Suprapubic skin (tissue), 3 donors: ENCODE data around the gene SLC17A5.

Experiments used
- CTCF ChIP-seq, 2 donors: fragments of 200-600 bp in 1 of 2; fragments of 450-650 bp in 1 of 2; sonication (generic) in 1 of 2; IDR thresholded peaks; one replicate each; pipeline ENCODE4 v1.5.1; 2016 to 2019; ENCODE audit warnings: antibody characterized with exemption in 2 of 2, mild to moderate bottlenecking in 1 of 2, moderate library complexity in 1 of 2
- POLR2A ChIP-seq, 2 donors: fragments of 450-650 bp; IDR thresholded peaks; one replicate each; pipeline ENCODE4 v1.6.1; 2017; ENCODE audit warnings: antibody characterized with exemption in 2 of 2, mild to moderate bottlenecking in 2 of 2, moderate library complexity in 2 of 2

- TF ChIP-seq CTCF (IDR thresholded peaks at IDR 0.05) (no peak), POLR2A (IDR thresholded peaks at IDR 0.05) (no peak)
Measured at GRCh38 chr6:73548458-73549446, 105.0 kb downstream of the SLC17A5 start.
